A673 (cell line): ENCODE results near the gene ETV6.

Source experiments
- CTCF ChIP-seq: fragments of 300-800, 200-600 bp; sonication (generic); conservative IDR thresholded peaks from 2 replicates; pipeline ENCODE4 v1.5.1; 2017; ENCODE audit warnings: low read depth, mild to moderate bottlenecking, antibody characterized with exemption, low read length, moderate library complexity, mixed read lengths
- EZH2 ChIP-seq: fragments of 200-600 bp; sonication (generic); IDR thresholded peaks from 2 replicates; pipeline ENCODE4 v1.6.1; 2017; ENCODE audit warnings: borderline replicate concordance, low read depth, mild to moderate bottlenecking, mixed read lengths, antibody characterized with exemption, low read length; ENCODE audit not compliant: poor library complexity, severe bottlenecking

DNA sequence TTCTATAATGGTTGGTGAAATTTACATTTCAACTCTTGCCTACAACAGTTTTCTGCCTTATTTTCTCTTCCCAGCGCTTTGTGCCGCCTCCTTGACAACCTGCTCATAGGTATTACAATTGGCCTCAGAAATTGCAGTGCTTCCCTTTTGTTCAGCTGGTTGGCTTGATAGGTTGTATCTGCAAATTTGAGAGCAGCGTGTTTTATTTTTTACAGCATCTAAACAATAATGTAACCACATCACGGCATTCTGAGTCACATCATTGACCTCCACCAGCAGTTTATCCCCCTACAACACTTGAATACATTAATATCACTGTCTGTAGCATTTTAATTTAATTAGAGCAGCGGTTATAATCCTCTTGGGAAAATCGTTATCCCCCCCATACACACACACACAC is 99.4 kb downstream of the ETV6 start:
- no peak for TF ChIP-seq CTCF
- no peak for TF ChIP-seq EZH2
